Motor neuron (in vitro differentiated cells): ENCODE data around the gene CNGA4. TPM values are rescaled to one million over a fixed set of nuclear protein-coding genes. Genes with fewer than 3 reads are reported as not detected.
"Not testable (repeated sequence)": the region's sequence is repeated elsewhere in the genome, so short reads cannot be mapped to it uniquely, and the experiment has no call there.

Experiments
- ATAC-seq, 8 experiments: fragments of 200-7000 bp; cut with Tn5 transposase; replicated peaks in 6 of 8; 2 replicates each; pipeline ENCODE4 v1.8.0; 2021; ENCODE audit warnings: mild to moderate bottlenecking in 8 of 8, moderate library complexity in 8 of 8
- H3K27ac ChIP-seq, 2 donors: fragments of 250-450 bp; sonication (Bioruptor Pico); 2 replicates each; pipeline ENCODE4 v1.9.0; 2021; ENCODE audit warnings: antibody characterized with exemption in 2 of 2, mild to moderate bottlenecking in 2 of 2, moderate library complexity in 1 of 2
- H3K4me1 ChIP-seq, 2 donors: fragments of 250-450 bp; sonication (Bioruptor Pico); replicated peaks in 1 of 2; 2 replicates each; pipeline ENCODE4 v1.6.1; 2021; ENCODE audit warnings: antibody characterized with exemption in 2 of 2, mild to moderate bottlenecking in 2 of 2, moderate library complexity in 1 of 2
- H3K4me3 ChIP-seq, 5 donors: fragments of 250-450 bp; sonication (Bioruptor Pico); 2 replicates each; pipeline ENCODE4 v1.9.0; 2021; ENCODE audit warnings: antibody characterized with exemption in 5 of 5, mild to moderate bottlenecking in 5 of 5, moderate library complexity in 4 of 5
- WGBS, 10 experiments: fragments of 450-650 bp; shearing (Covaris generic); methylation state at CpG; one replicate each; pipeline ENCODE4 v1.0.0; 2022; 5-methylcytosine and 5-hydroxymethylcytosine counted together
- in situ Hi-C, 9 experiments: fragments of 400-800 bp; cut with MboI; loops; one replicate each; pipeline ENCODE4 v1.15.0; 2021; ENCODE audit warnings: low sequenced_read_pairs in 9 of 9, low pct_unique_long_range_greater_than_20kb in 2 of 9; ENCODE audit not compliant: unreplicated experiment in 9 of 9
- total RNA-seq, 8 experiments: library from RNA; unstranded; fragments of 300-600 nt; gene quantifications; 2 replicates each; pipeline versions ENCODE4 v1.2.3 to v1.2.4, GENCODE V29; 2022

CNGA4 gene
- total RNA-seq, 8 experiments from 2014 or later = 0.14 to 1.1 (median 0.62) TPM; not detected in 2

- no peak overlapping the region for H3K27ac ChIP-seq
- H3K4me1 ChIP-seq = peaks cover 9 to 14% of the 10 kb centered on the region in 2 donors
- in situ Hi-C loops = loop anchor here in 1 of 9 experiments (25.0 kb wide), 1 partner anchor 129 kb away; no protein-coding TSS in a partner anchor
- no peak for ATAC-seq
- H3K4me3 ChIP-seq = peak overlapping the region in 1 of 5 donors; percentile 74
These were observed 6.0 kb upstream of the CNGA4 start for GRCh38 chr11:6232899-6233298.

DNA sequence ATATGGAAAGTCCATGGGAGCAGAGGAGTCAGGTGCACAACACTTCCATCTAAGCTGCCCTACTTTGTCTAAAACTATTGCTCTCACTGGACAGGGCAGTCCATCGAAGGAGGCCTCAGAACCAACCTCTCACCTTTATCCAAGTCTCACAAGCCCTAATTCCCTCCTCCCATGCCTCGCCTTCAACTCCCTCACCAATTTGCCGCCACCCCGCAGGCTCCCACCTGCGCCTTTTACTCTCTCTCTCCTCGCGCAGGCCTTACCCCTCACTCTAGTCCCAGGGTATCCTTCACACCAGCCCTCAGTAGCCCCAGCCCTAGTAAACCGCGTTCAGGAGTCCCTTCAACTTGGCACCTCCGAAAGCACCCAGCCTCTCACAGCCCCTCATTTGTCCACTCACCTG, 4.9 kb upstream of the CNGA4 start:
- peak overlapping the region; percentile 62 to 83 for H3K27ac ChIP-seq
- H3K4me1 ChIP-seq = peaks cover 9 to 14% of the 10 kb centered on the region in 2 donors
- 0 to 6% (median 1%) methylated on average over 3 to 9 of the region's 10 CpGs; no CpG with 5 or more reads in 2 of the 10 experiments for WGBS, 10 experiments
- H3K4me3 ChIP-seq = peak overlapping the region; percentile 62 to 80 (median 74)
- in situ Hi-C loops = loop anchor here in 1 of 9 experiments (25.0 kb wide), 1 partner anchor 128 kb away; no protein-coding TSS in a partner anchor
- ATAC-seq = peak in 7 of 8 experiments; percentile 1 to 6 (median 2)

DNA sequence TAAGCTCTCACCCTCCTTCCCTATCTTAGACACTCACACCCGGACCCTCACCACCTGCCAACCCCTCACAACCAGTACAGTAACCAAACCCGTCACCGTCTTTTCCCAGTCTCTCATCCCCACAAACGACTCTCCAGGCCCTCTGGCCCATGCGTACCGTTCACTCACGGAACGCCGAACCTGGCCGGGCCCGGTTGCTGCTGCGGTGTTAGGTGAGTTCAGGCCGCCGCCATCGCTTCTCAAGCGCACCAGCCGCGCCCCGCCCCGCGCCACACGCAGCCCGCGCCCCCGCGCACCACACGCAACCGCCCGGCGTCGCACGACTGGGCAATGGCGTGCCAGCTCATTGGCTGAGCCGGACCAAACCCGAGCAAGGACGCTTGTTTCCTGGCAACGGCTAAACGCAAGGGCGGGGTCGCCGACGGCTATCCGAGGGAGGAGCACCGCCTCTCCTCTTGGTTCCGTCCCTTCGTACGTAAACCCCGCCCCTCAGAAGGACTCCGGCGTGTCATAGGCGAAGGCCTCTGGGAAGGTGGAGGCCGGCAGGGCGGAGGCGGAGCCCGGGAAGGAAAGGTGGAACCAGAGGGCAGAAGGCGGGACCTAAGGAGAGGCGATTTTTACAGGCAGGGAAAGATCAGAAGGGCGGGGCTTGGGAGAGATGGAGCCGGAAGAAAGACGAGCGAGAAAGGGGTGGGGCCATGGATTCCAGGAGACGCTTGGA, 4.3 kb upstream of the CNGA4 start, which contains the start of gene FHIP1B:
Gene FHIP1B, minus strand, starts transcription at position 250 of the 721 bp plus-strand sequence. CDS start 10,120 bp downstream, outside the sequence.
- H3K4me1 ChIP-seq = peaks cover 9 to 14% of the 10 kb centered on the region in 2 donors
- in situ Hi-C loops = loop anchor here in 1 of 9 experiments (25.0 kb wide), 1 partner anchor 128 kb away; no protein-coding TSS in a partner anchor
- H3K27ac ChIP-seq = peak within 1 kb of the TSS; percentile 62 to 83
- peak within 1 kb of the TSS; percentile 62 to 80 (median 74) for H3K4me3 ChIP-seq
- peak; percentile 89 to 94 (median 93) for ATAC-seq
- 0% methylated on average over 1 to 11 of the region's 62 CpGs; no CpG with 5 or more reads in 2 of the 10 experiments for whole genome bisulfite sequencing, 10 experiments

DNA sequence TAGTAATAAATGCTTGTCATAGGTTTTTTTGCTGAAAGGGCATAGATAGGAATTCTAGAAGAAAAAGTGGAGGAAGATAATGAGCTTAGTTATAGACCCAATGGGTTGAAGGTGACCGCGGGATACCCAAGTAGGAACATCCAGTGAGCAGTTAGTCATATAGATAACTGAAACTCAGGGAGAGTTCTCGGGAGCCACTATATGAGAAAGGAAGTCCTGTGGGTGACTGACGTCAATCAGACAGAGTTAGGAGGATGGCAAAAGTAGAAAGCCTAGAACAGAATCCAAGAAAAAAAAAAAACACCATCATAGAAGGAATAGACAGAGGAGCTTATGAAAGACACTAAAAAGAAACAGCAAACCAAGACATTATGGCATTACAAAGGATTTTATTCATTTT, 1.6 kb upstream of the CNGA4 start:
- in situ Hi-C loops = loop anchor here in 1 of 9 experiments (25.0 kb wide), 1 partner anchor 125 kb away; no protein-coding TSS in a partner anchor
- no peak overlapping the region for H3K27ac ChIP-seq
- no peak overlapping the region for H3K4me3 ChIP-seq
- no peak for ATAC-seq
- peaks cover 9 to 14% of the 10 kb centered on the region in 2 donors for H3K4me1 ChIP-seq
- WGBS, 10 experiments = 67 to 93% (median 85%) methylated on average over 1 to 4 of the region's 4 CpGs

DNA sequence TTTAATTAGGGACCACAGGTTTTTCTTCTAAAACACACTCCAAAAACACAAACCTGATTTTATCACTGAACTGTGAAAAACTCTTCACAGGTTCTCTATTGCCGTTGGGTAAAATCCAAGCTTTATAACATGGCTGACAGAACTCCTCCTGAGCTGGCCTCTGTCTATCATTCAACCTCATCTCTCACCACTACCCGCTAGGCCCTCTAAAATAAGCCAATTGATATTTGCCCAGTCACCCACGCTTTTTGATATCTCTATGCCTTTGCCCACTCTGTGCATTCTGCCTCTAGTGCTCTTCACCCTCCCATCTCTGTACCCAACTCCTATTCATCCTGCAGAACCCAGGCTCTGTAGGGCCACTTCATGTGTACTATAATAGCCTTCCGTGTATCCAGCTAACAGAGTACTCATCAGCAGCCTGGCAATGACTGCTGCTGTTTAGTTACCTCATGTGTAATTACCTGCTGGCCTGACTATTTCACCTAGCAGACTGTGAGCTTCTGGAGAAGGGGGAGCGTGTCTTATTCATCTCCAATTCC, 1.1 kb upstream of the CNGA4 start:
- H3K27ac ChIP-seq = no peak overlapping the region
- no peak overlapping the region for H3K4me3 ChIP-seq
- WGBS, 10 experiments = 33 to 90% (median 67%) methylated on average over 1 to 4 of the region's 5 CpGs; no CpG with 5 or more reads in 2 of the 10 experiments
- peaks cover 9 to 14% of the 10 kb centered on the region in 2 donors for H3K4me1 ChIP-seq
- no peak for ATAC-seq
- in situ Hi-C loops = loop anchor here in 1 of 9 experiments (25.0 kb wide), 1 partner anchor 124 kb away; no protein-coding TSS in a partner anchor

GRCh38 chr11:6240139-6240538, 1.2 kb downstream of the CNGA4 start:
- Histone ChIP-seq H3K4me3 (no peak overlapping the region), H3K4me1 (peaks cover 0 to 4% of the 10 kb centered on the region in 2 donors), H3K27ac (no peak overlapping the region)
- in situ Hi-C loops = loop anchor here in 1 of 9 experiments (25.0 kb wide), 1 partner anchor 122 kb away; no protein-coding TSS in a partner anchor
- 60 to 98% (median 95%) methylated on average over 3 to 20 of the region's 28 CpGs; no CpG with 5 or more reads in 3 of the 10 experiments for WGBS, 10 experiments
- ATAC-seq = no peak

GRCh38 chr11:6240781-6241180, 1.9 kb downstream of the CNGA4 start:
- in situ Hi-C loops = loop anchor here in 1 of 9 experiments (25.0 kb wide), 1 partner anchor 122 kb away; no protein-coding TSS in a partner anchor
- WGBS, 10 experiments = 0% methylated on average over 1 of the region's 1 CpG; no CpG with 5 or more reads in 9 of the 10 experiments
- ATAC-seq = no peak
- Histone ChIP-seq H3K27ac (no peak overlapping the region), H3K4me1 (no peaks in the 10 kb centered on the region), H3K4me3 (no peak overlapping the region)

DNA sequence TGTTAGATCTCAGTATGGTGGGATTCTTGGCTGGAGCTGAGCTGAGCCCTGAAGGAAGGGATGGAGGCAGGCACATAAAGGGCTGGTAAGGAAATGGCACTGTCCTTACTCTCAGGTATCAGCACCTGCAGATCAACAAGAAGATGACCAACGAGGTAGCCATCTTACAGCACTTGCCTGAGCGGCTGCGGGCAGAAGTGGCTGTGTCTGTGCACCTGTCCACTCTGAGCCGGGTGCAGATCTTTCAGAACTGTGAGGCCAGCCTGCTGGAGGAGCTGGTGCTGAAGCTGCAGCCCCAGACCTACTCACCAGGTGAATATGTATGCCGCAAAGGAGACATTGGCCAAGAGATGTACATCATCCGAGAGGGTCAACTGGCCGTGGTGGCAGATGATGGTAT, 2.4 kb downstream of the CNGA4 start:
- 40 to 100% (median 75%) methylated on average over 1 to 4 of the region's 7 CpGs; no CpG with 5 or more reads in 4 of the 10 experiments for WGBS, 10 experiments
- H3K4me1 ChIP-seq = no peaks in the 10 kb centered on the region
- in situ Hi-C loops = loop anchor here in 1 of 9 experiments (25.0 kb wide), 1 partner anchor 121 kb away; no protein-coding TSS in a partner anchor
- H3K4me3 ChIP-seq = no peak overlapping the region
- no peak overlapping the region for H3K27ac ChIP-seq
- ATAC-seq = no peak

- Histone ChIP-seq H3K27ac (no peak overlapping the region), H3K4me1 (no peaks in the 10 kb centered on the region), H3K4me3 (no peak overlapping the region)
- in situ Hi-C loops = loop anchor here in 1 of 9 experiments (25.0 kb wide), 1 partner anchor 117 kb away; no protein-coding TSS in a partner anchor
- no peak for ATAC-seq
- 80 to 100% (median 86%) methylated on average over 1 to 2 of the region's 2 CpGs; no CpG with 5 or more reads in 5 of the 10 experiments for WGBS, 10 experiments
These were observed 6.6 kb downstream of the CNGA4 start for GRCh38 chr11:6245536-6245935.

DNA sequence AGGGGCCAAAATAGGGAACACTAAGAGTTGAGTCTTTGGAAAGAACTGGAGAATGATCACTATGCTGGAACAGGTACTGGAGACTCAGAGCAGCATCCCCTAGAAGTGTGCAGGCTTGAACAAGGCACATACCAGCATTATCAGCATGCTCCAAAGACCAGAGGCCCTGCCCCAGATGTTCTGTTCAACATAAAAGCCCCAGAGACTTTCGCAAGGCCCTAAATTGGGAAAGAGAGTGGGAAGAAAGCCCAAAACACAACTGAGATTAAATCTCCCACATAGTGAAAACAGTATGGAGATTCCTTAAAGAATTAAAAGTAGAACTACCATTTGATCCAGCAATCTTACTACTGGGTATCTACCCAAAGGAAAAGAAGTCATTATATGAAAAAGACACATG, 9.4 kb downstream of the CNGA4 start:
- ATAC-seq = peak in 1 of 8 experiments; percentile 14
- H3K4me3 ChIP-seq = no peak overlapping the region
- in situ Hi-C loops = loop anchor here in 1 of 9 experiments (25.0 kb wide), 1 partner anchor 114 kb away; no protein-coding TSS in a partner anchor
- WGBS, 10 experiments = 38 to 100% (median 100%) methylated on average over 1 of the region's 1 CpG; no CpG with 5 or more reads in 6 of the 10 experiments
- H3K4me1 ChIP-seq = peaks cover 0 to 2% of the 10 kb centered on the region in 2 donors
- H3K27ac ChIP-seq = no peak overlapping the region

DNA sequence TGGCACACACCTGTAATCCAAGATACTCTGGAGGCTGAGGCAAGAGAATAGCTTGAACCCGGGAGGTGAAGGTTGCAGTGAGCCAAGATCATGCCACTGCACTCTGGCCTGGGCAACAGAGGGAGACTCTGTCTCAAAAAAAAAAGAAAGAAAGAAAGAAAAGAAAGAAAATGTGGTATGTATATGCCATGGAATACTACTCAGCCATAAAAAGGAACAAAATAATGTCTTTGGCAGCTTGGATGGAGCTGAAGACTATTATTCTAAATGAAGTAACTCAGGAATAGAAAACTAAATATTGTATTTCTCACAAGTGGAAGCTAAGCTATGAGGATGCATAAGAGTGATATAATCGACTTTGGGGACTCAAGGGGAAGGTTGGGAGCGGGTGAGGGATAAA, 10.0 kb downstream of the CNGA4 start:
- 33 to 100% (median 69%) methylated on average over 1 to 3 of the region's 3 CpGs for WGBS, 10 experiments
- H3K4me1 ChIP-seq, H3K27ac ChIP-seq, ATAC-seq, H3K4me3 ChIP-seq: not testable (repeated sequence)
- in situ Hi-C loops = loop anchor here in 1 of 9 experiments (25.0 kb wide), 1 partner anchor 113 kb away; no protein-coding TSS in a partner anchor

DNA sequence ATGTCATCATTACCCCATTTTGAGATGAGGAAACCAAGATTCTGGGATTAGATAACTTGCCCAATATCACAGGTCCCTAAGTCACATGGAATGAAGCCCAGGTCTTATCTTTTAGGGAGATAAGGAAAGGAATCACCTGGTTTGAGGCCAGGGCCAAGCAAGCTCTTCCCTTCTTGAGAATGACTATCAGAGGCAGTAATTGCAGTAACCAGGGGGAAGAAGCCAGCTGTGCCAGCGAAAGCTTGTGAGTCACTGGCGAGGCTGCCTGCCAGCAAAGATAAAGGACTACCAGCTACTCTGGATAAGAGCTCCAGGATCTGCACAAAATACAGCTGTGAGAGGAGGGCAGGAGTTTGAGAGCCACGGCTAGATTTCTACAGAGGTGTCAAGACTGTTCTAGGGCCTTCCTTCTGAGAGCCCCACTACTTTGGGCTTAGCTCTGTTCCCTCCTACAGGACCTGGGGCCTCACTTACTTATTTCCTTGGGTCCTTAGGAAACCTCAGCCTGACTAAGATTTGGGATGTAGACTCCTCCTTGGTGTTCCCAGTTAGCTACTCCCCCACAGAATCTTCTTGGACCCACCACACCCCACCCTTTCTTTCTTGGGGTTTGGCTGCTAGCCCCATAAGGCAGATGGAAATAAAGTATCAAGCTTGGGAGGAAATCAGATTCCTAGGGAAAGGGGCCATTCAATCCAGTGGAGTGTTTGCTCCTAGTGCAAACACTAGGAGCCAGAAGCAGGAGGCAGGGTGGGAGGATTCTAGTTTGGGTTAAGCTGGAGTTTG, 11.1 kb downstream of the CNGA4 start:
- in situ Hi-C loops = loop anchor here in 2 of 9 experiments (25.0 kb wide), 1 partner anchor 112 kb away; no protein-coding TSS in a partner anchor
- 33 to 100% (median 80%) methylated on average over 1 to 2 of the region's 3 CpGs; no CpG with 5 or more reads in 7 of the 10 experiments for WGBS, 10 experiments
- Histone ChIP-seq H3K4me1 (peaks cover 0 to 2% of the 10 kb centered on the region in 2 donors), H3K4me3 (no peak overlapping the region), H3K27ac (no peak overlapping the region)
- ATAC-seq = peak in 3 of 8 experiments; percentile 21 to 66 (median 27)
